HepG2 (cell line): ENCODE results near the gene ASAP2. TPM values are rescaled to one million over a fixed set of nuclear protein-coding genes. Genes with fewer than 3 reads are reported as not detected.

Source experiments
- ATAC-seq: fragments of 200-7000 bp; cut with Tn5 transposase; 3 replicates; pipeline ENCODE4 v1.9.1; 2020; ENCODE audit warnings: mild to moderate bottlenecking, moderate library complexity
- BruUV-seq: library from RNA; stranded (reverse); fragments of 400-500 nt; replicated peaks from 2 replicates; lab custom pipeline; 2021; lab: Mats Ljungman, UMichigan
- CTCF ChIA-PET: fragments of 300-600 bp; formaldehyde crosslinking; extraction: SDS; loops from one replicate; lab custom pipeline; 2021; ENCODE audit warnings: low total read pairs, inconsistent platforms, low intra/inter-chr PET ratio; lab: Yijun Ruan, JAX
- POLR2A ChIA-PET: fragments of 350-600 bp; sonication (Branson Sonifier 250); formaldehyde crosslinking; loops from one replicate; lab custom pipeline; 2020; ENCODE audit warnings: antibody characterized with exemption, inconsistent platforms; lab: Yijun Ruan, JAX
- DNase-seq: peaks from one replicate; pipeline ENCODE4 v3.0.0-alpha.2; 2015; ENCODE audit warnings: low spot score
- FAIRE-seq: peaks from 3 replicates; lab custom pipeline; 2011; peaks lifted over from hg19 to GRCh38; lab: Jason Lieb, UNC
- H2AFZ ChIP-seq: one replicate; pipeline ENCODE4 v1.6.1; 2011; ENCODE audit warnings: low read length, inconsistent platforms
- H3K27ac ChIP-seq: fragments of 300-600 bp; 3 replicates; pipeline ENCODE4 v1.8.0; 2011; ENCODE audit warnings: mixed run types, mild to moderate bottlenecking, mixed read lengths, low read length, inconsistent platforms; ENCODE audit not compliant: insufficient read depth; ENCODE audit errors: extremely low read length
- H3K27me3 ChIP-seq, 2 experiments: fragments of 200-600 bp in 1 of 2; 2 replicates in 1 of 2; 3 replicates in 1 of 2; pipeline versions ENCODE4 v1.6.0 to v1.8.0; 2011; ENCODE audit warnings: low read length in 2 of 2, mild to moderate bottlenecking in 2 of 2, moderate library complexity in 2 of 2, inconsistent platforms in 1 of 2; ENCODE audit not compliant: insufficient read depth in 2 of 2, control insufficient read depth in 1 of 2
- H3K36me3 ChIP-seq, 2 experiments: fragments of 200-600 bp in 1 of 2; replicated peaks in 1 of 2; 2 replicates in 1 of 2; 3 replicates in 1 of 2; pipeline versions ENCODE4 v1.5.1 to v1.8.0; 2011; ENCODE audit warnings: low read length in 2 of 2, inconsistent platforms in 1 of 2; ENCODE audit not compliant: insufficient read depth in 2 of 2, control insufficient read depth in 1 of 2
- H3K4me1 ChIP-seq: 2 replicates; pipeline ENCODE4 v1.5.1; 2012; ENCODE audit warnings: low read length, inconsistent platforms; ENCODE audit not compliant: insufficient read depth
- H3K4me2 ChIP-seq: 2 replicates; pipeline ENCODE4 v1.6.0; 2011; ENCODE audit warnings: low read depth, low read length, inconsistent platforms
- H3K4me3 ChIP-seq, 3 experiments: fragments of 200-600 bp in 1 of 3; sonication (generic), shearing (Covaris generic) in 1 of 3; replicated peaks in 1 of 3; 2 replicates each; pipeline ENCODE4 v1.5.1; 2011 to 2016; ENCODE audit warnings: low read length in 3 of 3, inconsistent platforms in 2 of 3, low read depth in 2 of 3, mild to moderate bottlenecking in 2 of 3, control low read depth in 1 of 3, mixed read lengths in 1 of 3; ENCODE audit not compliant: insufficient read depth in 1 of 3
- H3K79me2 ChIP-seq: one replicate; pipeline ENCODE4 v1.6.1; 2011; ENCODE audit warnings: low read length, inconsistent platforms; ENCODE audit not compliant: insufficient read depth
- H3K9ac ChIP-seq: 2 replicates; pipeline ENCODE4 v1.6.0; 2011; ENCODE audit warnings: mild to moderate bottlenecking, low read depth, low read length, inconsistent platforms; ENCODE audit not compliant: insufficient read depth
- H3K9me3 ChIP-seq: 2 replicates; pipeline ENCODE4 v1.5.1; 2012; ENCODE audit warnings: mild to moderate bottlenecking, low read length
- H4K20me1 ChIP-seq: 2 replicates; pipeline ENCODE4 v1.6.0; 2011; ENCODE audit warnings: inconsistent platforms, mild to moderate bottlenecking, low read length, moderate library complexity; ENCODE audit not compliant: insufficient read depth
- HINFP ChIP-seq: sonication (generic); formaldehyde crosslinking; IDR thresholded peaks from 2 replicates; pipeline ENCODE4 v1.4.0; 2020; ENCODE audit warnings: low read depth, mild to moderate bottlenecking, missing genetic modification reagents
- HOXD1 ChIP-seq: sonication (generic); formaldehyde crosslinking; IDR thresholded peaks from 2 replicates; pipeline ENCODE4 v1.5.0; 2020; ENCODE audit warnings: missing genetic modification reagents
- IRF1 ChIP-seq: sonication (generic); formaldehyde crosslinking; IDR thresholded peaks from 2 replicates; pipeline ENCODE4 v1.4.0; 2020; ENCODE audit warnings: low read depth, mild to moderate bottlenecking, missing genetic modification reagents
- NFIB ChIP-seq: sonication (generic); formaldehyde crosslinking; IDR thresholded peaks from 2 replicates; pipeline ENCODE4 v1.9.0; 2021; ENCODE audit warnings: missing genetic modification reagents, mild to moderate bottlenecking, borderline replicate concordance
- PHF20 ChIP-seq: sonication (generic); formaldehyde crosslinking; IDR thresholded peaks from 2 replicates; pipeline ENCODE4 v1.5.0; 2020; ENCODE audit warnings: mild to moderate bottlenecking, missing genetic modification reagents
- SALL2 ChIP-seq: sonication (generic); formaldehyde crosslinking; IDR thresholded peaks from 2 replicates; pipeline ENCODE4 v1.8.1; 2023; ENCODE audit warnings: mild to moderate bottlenecking, missing genetic modification reagents, inconsistent platforms
- ZBTB2 ChIP-seq: sonication (generic); formaldehyde crosslinking; IDR thresholded peaks from 2 replicates; pipeline ENCODE4 v1.8.0; 2022; ENCODE audit warnings: low read depth, missing genetic modification reagents
- ZBTB21 ChIP-seq: sonication (generic); formaldehyde crosslinking; IDR thresholded peaks from 2 replicates; pipeline ENCODE4 v1.4.0; 2020; ENCODE audit warnings: missing genetic modification reagents
- ZIK1 ChIP-seq: sonication (generic); formaldehyde crosslinking; IDR thresholded peaks from 2 replicates; pipeline ENCODE4 v1.5.0; 2020; ENCODE audit warnings: mild to moderate bottlenecking, low read depth, missing genetic modification reagents, borderline replicate concordance
- ZMAT3 ChIP-seq: sonication (generic); formaldehyde crosslinking; conservative IDR thresholded peaks from 2 replicates; pipeline ENCODE4 v1.7.0; 2021; ENCODE audit warnings: missing genetic modification reagents
- ZNF124 ChIP-seq: sonication (generic); formaldehyde crosslinking; IDR thresholded peaks from 2 replicates; pipeline ENCODE4 v1.4.0; 2020; ENCODE audit warnings: missing genetic modification reagents
- ZNF160 ChIP-seq: sonication (generic); formaldehyde crosslinking; IDR thresholded peaks from 2 replicates; pipeline ENCODE4 v1.8.0; 2022; ENCODE audit warnings: mild to moderate bottlenecking, inconsistent platforms, missing genetic modification reagents
- ZNF503 ChIP-seq: sonication (generic); formaldehyde crosslinking; IDR thresholded peaks from 2 replicates; pipeline ENCODE4 v1.4.0; 2020; ENCODE audit warnings: missing genetic modification reagents
- ZNF670 ChIP-seq: sonication (generic); formaldehyde crosslinking; IDR thresholded peaks from 2 replicates; pipeline ENCODE4 v1.8.0; 2022; ENCODE audit warnings: mild to moderate bottlenecking, missing genetic modification reagents, borderline replicate concordance
- WGBS: methylation state at CpG from one replicate; pipeline ENCODE4 v1.1.6; 2017; ENCODE audit warnings: low lambda C conversion rate; 5-methylcytosine and 5-hydroxymethylcytosine counted together
- in situ Hi-C: cut with HindIII; loops from 2 replicates; pipeline ENCODE4 v1.10.0; 2017; ENCODE audit warnings: low pct_unique_long_range_greater_than_20kb; ENCODE audit not compliant: extremely low pct_ligation_motif_present
- intact Hi-C: fragments of 100-400 bp; cut with micrococcal nuclease; formaldehyde crosslinking; loops from one replicate; pipeline ENCODE4 v1.10.0; 2022; ENCODE audit not compliant: unreplicated experiment
- polyA plus RNA-seq, 8 experiments: library from polyadenylated mRNA; depleted of rRNA in 3 of 8; stranded (reverse) in 7 of 8; unstranded in 1 of 8; fragments of >200 nt; fragmentation: Illumina TruSeq in 4 of 8; extraction: Trizol in 4 of 8; gene quantifications; 2 replicates each; pipeline versions ENCODE4 v1.2.1 to v1.2.3, GENCODE V29; 2011 to 2016; ENCODE audit warnings: low read depth in 4 of 8, missing spikeins in 1 of 8, mixed read lengths in 1 of 8; ENCODE audit not compliant: insufficient read depth in 1 of 8
- total RNA-seq, 5 experiments: library from RNA; depleted of rRNA; stranded (reverse); fragments of >200 nt; fragmentation: Illumina TruSeq; extraction: Trizol; gene quantifications; 2 replicates each; pipeline ENCODE4 v1.2.3, GENCODE V29; 2016; ENCODE audit warnings: low read depth in 1 of 5

The ASAP2 gene
- total and polyA plus RNA-seq, 2 of the 13 experiments (the other 11 are each of a cell fraction or from before 2014, with no cell fraction given), result 7.3 to 22.3 TPM

- Histone ChIP-seq H3K4me3 (no peak overlapping the region), H3K9me3 (no peaks in the 10 kb centered on the region), H2AFZ (no peak overlapping the region), H3K36me3 (peaks cover 12 to 30% of the 10 kb centered on the region in 2 experiments), H3K79me2 (no peaks in the 10 kb centered on the region), H3K27me3 (no peaks in the 10 kb centered on the region), H3K4me1 (peaks cover 21% of the 10 kb centered on the region), H3K9ac (no peak overlapping the region), H4K20me1 (no peaks in the 10 kb centered on the region), H3K27ac (no peak overlapping the region), H3K4me2 (no peak overlapping the region)
- TF ChIP-seq ZNF124 (no peak), PHF20 (no peak), ZBTB2 (CRISPR knock-in tag) (no peak), ZNF670 (CRISPR knock-in tag) (no peak), ZIK1 (no peak), IRF1 (CRISPR knock-in tag) (no peak), ZMAT3 (CRISPR knock-in tag) (no peak), HOXD1 (CRISPR knock-in tag) (no peak), ZNF160 (CRISPR knock-in tag) (no peak), HINFP (CRISPR knock-in tag) (no peak), ZNF503 (CRISPR knock-in tag) (no peak), SALL2 (CRISPR knock-in tag) (no peak), ZBTB21 (no peak), NFIB (CRISPR knock-in tag) (no peak)
- intact Hi-C loops, result no loop called here
- ChIA-PET POLR2A (interaction anchor here (1.6 kb wide), 1 partner anchor 10 kb away, joined by 6 read pairs; no protein-coding TSS in a partner anchor), CTCF (no interaction called here)
- ATAC-seq, result no peak
- BruUV-seq, result no TSS peak
- WGBS, result over 99% methylated on average over 9 of the region's 9 CpGs
- in situ Hi-C loops, result no loop called here
- FAIRE-seq, result no peak
- DNase-seq, result no peak
These were observed 140.3 kb downstream of the ASAP2 start for GRCh38 chr2:9346885-9347284.
